K562 (cell line): ENCODE data around the gene IL1RAPL2. TPM values are rescaled to one million over a fixed set of nuclear protein-coding genes. Genes with fewer than 3 reads are reported as not detected.

ENCODE experiments used
- ATAC-seq: fragments of 200-7000 bp; cut with Tn5 transposase; 3 replicates; pipeline ENCODE4 v1.9.1; 2020; ENCODE audit warnings: moderate library complexity
- BruUV-seq: library from RNA; stranded (reverse); fragments of 400-500 nt; replicated peaks from 2 replicates; lab custom pipeline; 2021; lab: Mats Ljungman, UMichigan
- CTCF ChIA-PET: fragments of 300-600 bp; formaldehyde crosslinking; extraction: SDS; loops from one replicate; lab custom pipeline; 2021; ENCODE audit warnings: low intra/inter-chr PET ratio; lab: Yijun Ruan, JAX
- POLR2A ChIA-PET: fragments of 300-600, 350-650 bp; sonication (Branson Sonifier 250); formaldehyde crosslinking; extraction: SDS; loops from one replicate; lab custom pipeline; 2021; ENCODE audit warnings: antibody characterized with exemption, inconsistent platforms; lab: Yijun Ruan, JAX
- DNase-seq, 4 experiments: peaks; one replicate each; pipeline versions ENCODE4 v3.0.0 to v3.0.0-alpha.2; 2011 to 2018; ENCODE audit warnings: low spot score in 3 of 4, mixed read lengths in 3 of 4; ENCODE audit errors: extremely low read depth in 1 of 4
- FAIRE-seq: peaks from 2 replicates; lab custom pipeline; 2011; peaks lifted over from hg19 to GRCh38; lab: Jason Lieb, UNC
- H2AFZ ChIP-seq: 2 replicates; pipeline ENCODE4 v1.6.0; 2011; ENCODE audit warnings: low read depth, low read length, control low read depth, inconsistent platforms
- H3K27ac ChIP-seq: fragments of 200-600 bp; 3 replicates; pipeline ENCODE4 v1.8.0; 2011; ENCODE audit warnings: low read depth, mild to moderate bottlenecking, control low read depth, inconsistent platforms, low read length, moderate library complexity, mixed read lengths; ENCODE audit errors: extremely low read depth
- H3K27me3 ChIP-seq, 2 experiments: fragments of 300-600 bp in 1 of 2; 2 replicates in 1 of 2; 3 replicates in 1 of 2; pipeline versions ENCODE4 v1.6.0 to v1.8.0; 2011; ENCODE audit warnings: inconsistent platforms in 2 of 2, low read length in 2 of 2, mild to moderate bottlenecking in 1 of 2, mixed read lengths in 1 of 2, moderate library complexity in 1 of 2; ENCODE audit not compliant: control insufficient read depth in 2 of 2, insufficient read depth in 2 of 2
- H3K36me3 ChIP-seq: fragments of 300-600 bp; 3 replicates; pipeline ENCODE4 v1.8.0; 2011; ENCODE audit warnings: mild to moderate bottlenecking, low read length, inconsistent platforms; ENCODE audit not compliant: control insufficient read depth, insufficient read depth
- H3K4me1 ChIP-seq, 2 experiments: fragments of 200-600 bp in 1 of 2; replicated peaks in 1 of 2; 2 replicates in 1 of 2; 3 replicates in 1 of 2; pipeline versions ENCODE4 v1.5.1 to v1.8.0; 2011; ENCODE audit warnings: inconsistent platforms in 2 of 2, low read length in 2 of 2, mild to moderate bottlenecking in 1 of 2, mixed read lengths in 1 of 2, moderate library complexity in 1 of 2; ENCODE audit not compliant: control insufficient read depth in 2 of 2, insufficient read depth in 2 of 2
- H3K4me2 ChIP-seq: 2 replicates; pipeline ENCODE4 v1.6.1; 2011; ENCODE audit warnings: low read length, control low read depth, inconsistent platforms, mixed read lengths; ENCODE audit not compliant: insufficient read depth
- H3K4me3 ChIP-seq: fragments of 200-600 bp; sonication (generic), shearing (Covaris generic); 2 replicates; pipeline ENCODE4 v1.5.1; 2016; ENCODE audit warnings: control low read depth, inconsistent platforms
- H3K79me2 ChIP-seq: fragments of 200-600 bp; 3 replicates; pipeline ENCODE4 v1.8.0; 2011; ENCODE audit warnings: low read length, inconsistent platforms; ENCODE audit not compliant: control insufficient read depth, insufficient read depth
- H3K9ac ChIP-seq, 2 experiments: 2 replicates each; pipeline versions ENCODE4 v1.6.0 to v1.6.1; 2011; ENCODE audit warnings: low read depth in 2 of 2, low read length in 2 of 2, control low read depth in 1 of 2, inconsistent platforms in 1 of 2, mild to moderate bottlenecking in 1 of 2, mixed read lengths in 1 of 2; ENCODE audit not compliant: insufficient read depth in 1 of 2
- H3K9me1 ChIP-seq: one replicate; pipeline ENCODE4 v1.6.0; 2011; ENCODE audit warnings: inconsistent platforms, mild to moderate bottlenecking, low read length, moderate library complexity; ENCODE audit not compliant: control insufficient read depth, insufficient read depth
- H3K9me3 ChIP-seq: replicated peaks from 2 replicates; pipeline ENCODE4 v1.5.1; 2011; ENCODE audit warnings: low read depth, low read length, inconsistent platforms; ENCODE audit not compliant: control insufficient read depth, insufficient read depth
- H4K20me1 ChIP-seq: replicated peaks from 2 replicates; pipeline ENCODE4 v1.6.1; 2011; ENCODE audit warnings: low read length, inconsistent platforms, mixed read lengths; ENCODE audit not compliant: control insufficient read depth, insufficient read depth
- ASH1L ChIP-seq: fragments of 450-650 bp; IDR thresholded peaks from 2 replicates; pipeline ENCODE4 v1.6.1; 2018; ENCODE audit warnings: borderline replicate concordance, mild to moderate bottlenecking, low read depth; ENCODE audit not compliant: partially characterized antibody
- CBX1 ChIP-seq: sonication (generic); IDR thresholded peaks from 2 replicates; pipeline ENCODE4 v1.6.1; 2016; ENCODE audit warnings: antibody characterized with exemption, low read depth, mild to moderate bottlenecking
- CBX5 ChIP-seq: IDR thresholded peaks from 2 replicates; pipeline ENCODE4 v1.6.1; 2014; ENCODE audit warnings: low read depth, borderline replicate concordance
- GABPB1 ChIP-seq: sonication (generic); formaldehyde crosslinking; IDR thresholded peaks from 2 replicates; pipeline ENCODE4 v1.8.0; 2022; ENCODE audit warnings: mild to moderate bottlenecking, missing genetic modification reagents
- HNRNPL ChIP-seq: fragments of 200-400 bp; formaldehyde crosslinking; IDR thresholded peaks from 2 replicates; pipeline ENCODE4 v1.6.1; 2017; ENCODE audit warnings: low read depth, mild to moderate bottlenecking, low read length
- HNRNPLL ChIP-seq: fragments of 200-400 bp; formaldehyde crosslinking; IDR thresholded peaks from 2 replicates; pipeline ENCODE4 v1.6.1; 2017; ENCODE audit warnings: low read length, low read depth, mild to moderate bottlenecking; ENCODE audit not compliant: poor library complexity, severe bottlenecking
- JUND ChIP-seq, 2 experiments: IDR thresholded peaks; 2 replicates in 1 of 2; 3 replicates in 1 of 2; pipeline ENCODE4 v1.6.1; 2011; ENCODE audit warnings: borderline replicate concordance in 2 of 2, low read depth in 2 of 2, low read length in 2 of 2, improper control_type of control experiment in 1 of 2, missing biosample characterization in 1 of 2, missing genetic modification characterization in 1 of 2, missing genetic modification reagents in 1 of 2
- KAT7 ChIP-seq: sonication (generic); formaldehyde crosslinking; IDR thresholded peaks from 2 replicates; pipeline ENCODE4 v1.8.0; 2022; ENCODE audit warnings: missing genetic modification reagents, mild to moderate bottlenecking, borderline replicate concordance
- KHSRP ChIP-seq: fragments of 450-650 bp; IDR thresholded peaks from 2 replicates; pipeline ENCODE4 v1.6.1; 2017
- KLF10 ChIP-seq: fragments of 250-450 bp; sonication (Bioruptor Pico); IDR thresholded peaks from 2 replicates; pipeline ENCODE4 v1.6.1; 2021; ENCODE audit warnings: matching md5 sums
- MCM5 ChIP-seq: fragments of 450-650 bp; IDR thresholded peaks from 2 replicates; pipeline ENCODE4 v1.6.1; 2016; ENCODE audit warnings: low read depth
- MEF2A ChIP-seq: IDR thresholded peaks from 2 replicates; pipeline ENCODE4 v1.6.1; 2011; ENCODE audit warnings: low read depth, mild to moderate bottlenecking, low read length, moderate library complexity; ENCODE audit not compliant: control insufficient read depth
- MTA3 ChIP-seq: fragments of 450-650 bp; formaldehyde crosslinking; IDR thresholded peaks from 2 replicates; pipeline ENCODE4 v1.6.1; 2017; ENCODE audit warnings: mild to moderate bottlenecking, borderline replicate concordance
- POLR3G ChIP-seq: IDR thresholded peaks from 2 replicates; pipeline ENCODE4 v1.6.1; 2011; ENCODE audit not compliant: insufficient read length, insufficient replicate concordance; ENCODE audit errors: extremely low read depth
- RBM17 ChIP-seq: fragments of 200-400 bp; formaldehyde crosslinking; IDR thresholded peaks from 2 replicates; pipeline ENCODE4 v1.6.1; 2017; ENCODE audit warnings: low read depth, mild to moderate bottlenecking, low read length, borderline replicate concordance
- RFX1 ChIP-seq: fragments of 450-650 bp; IDR thresholded peaks from 2 replicates; pipeline ENCODE4 v1.6.1; 2016; ENCODE audit warnings: mild to moderate bottlenecking, moderate library complexity
- SAP30 ChIP-seq: fragments of 200-600 bp; sonication (generic); IDR thresholded peaks from 2 replicates; pipeline ENCODE4 v1.6.1; 2012; ENCODE audit warnings: borderline replicate concordance, low read depth, mild to moderate bottlenecking, moderate library complexity, low read length, control low read depth, inconsistent platforms; ENCODE audit not compliant: insufficient read depth, poor library complexity, severe bottlenecking
- SMARCC2 ChIP-seq: fragments of 450-650 bp; IDR thresholded peaks from 2 replicates; pipeline ENCODE4 v1.6.1; 2017; ENCODE audit warnings: antibody characterized with exemption, moderate library complexity, mild to moderate bottlenecking, low read depth
- SP1 ChIP-seq: sonication (generic); formaldehyde crosslinking; IDR thresholded peaks from 2 replicates; pipeline ENCODE4 v1.8.1; 2022; ENCODE audit warnings: mild to moderate bottlenecking, missing genetic modification reagents
- SRSF3 ChIP-seq: fragments of 200-400 bp; formaldehyde crosslinking; IDR thresholded peaks from 2 replicates; pipeline ENCODE4 v1.6.1; 2016; ENCODE audit warnings: mild to moderate bottlenecking, low read length, moderate library complexity; ENCODE audit not compliant: insufficient read depth
- WHSC1 ChIP-seq: IDR thresholded peaks from one replicate; pipeline ENCODE4 v1.6.1; 2012; ENCODE audit warnings: low read length, control low read depth, inconsistent platforms
- ZNF232 ChIP-seq: sonication (generic); formaldehyde crosslinking; IDR thresholded peaks from 2 replicates; pipeline ENCODE4 v1.8.0; 2022; ENCODE audit warnings: mild to moderate bottlenecking, missing genetic modification reagents
- WGBS: fragments of 100-300 bp; shearing (Covaris generic); methylation state at CpG from one replicate; pipeline ENCODE4 v1.1.6; 2016; ENCODE audit warnings: low coverage, mixed read lengths; ENCODE audit not compliant: insufficient coverage; ENCODE audit errors: missing lambda C conversion rate; 5-methylcytosine and 5-hydroxymethylcytosine counted together
- in situ Hi-C: fragments of 300-500 bp; cut with MboI; formaldehyde crosslinking; loops from 4 replicates; pipeline ENCODE4 v1.15.0; 2018; ENCODE audit warnings: inconsistent platforms, mixed read lengths
- intact Hi-C: fragments of 100-400 bp; cut with micrococcal nuclease; formaldehyde crosslinking; loops from 2 replicates; pipeline ENCODE4 v1.14.2; 2022
- polyA plus RNA-seq, 8 experiments: library from polyadenylated mRNA; depleted of rRNA in 4 of 8; stranded (reverse) in 5 of 8; unstranded in 3 of 8; fragments of >200 nt; fragmentation: Nextera tagmentation in 2 of 8; fragmentation: Illumina TruSeq in 1 of 8; extraction: Ambion mirVana in 2 of 8; extraction: Trizol in 1 of 8; gene quantifications; 2 replicates each; pipeline versions ENCODE4 v1.2.1 to v1.2.3, GENCODE V29; 2011 to 2014; ENCODE audit warnings: inconsistent platforms in 1 of 8, missing spikeins in 1 of 8
- total RNA-seq, 7 experiments: library from RNA; depleted of rRNA in 6 of 7; stranded (reverse); fragments of >200 nt in 6 of 7; fragmentation: Illumina TruSeq in 2 of 7; extraction: Trizol in 2 of 7; gene quantifications; 2 replicates each; pipeline versions ENCODE4 v1.2.1 to v1.2.3, GENCODE V29; 2011 to 2021; ENCODE audit warnings: low replicate concordance in 1 of 7

Gene IL1RAPL2
- total and polyA plus RNA-seq, 9 of the 15 experiments (the other 6 are each of a cell fraction or from before 2014, with no cell fraction given) = not detected

GRCh38 chrX:104659005-104659744 is 93.2 kb downstream of the IL1RAPL2 start (continued):
- TF ChIP-seq MTA3 (no peak), MEF2A (no peak), JUND (IDR thresholded peaks at IDR 0.05; ENCODE audit: borderline replicate concordance, low read depth, low read length) (no peak), JUND (tag; IDR thresholded peaks at IDR 0.05; ENCODE audit: borderline replicate concordance, low read depth, low read length) (no peak), SMARCC2 (no peak), ASH1L (no peak), CBX5 (no peak), CBX1 (no peak), RBM17 (no peak)
- TF ChIP-seq, all 486 proteins: peak for 0

- Histone ChIP-seq H4K20me1 (no peaks in the 10 kb centered on the region), H3K9ac (no peak overlapping the region), H3K79me2 (no peaks in the 10 kb centered on the region), H3K9me1 (no peaks in the 10 kb centered on the region), H3K4me2 (no peak overlapping the region), H3K27me3 (no peaks in the 10 kb centered on the region), H3K4me1 (no peaks in the 10 kb centered on the region), H2AFZ (no peak overlapping the region), H3K27ac (no peak overlapping the region), H3K9me3 (no peaks in the 10 kb centered on the region), H3K36me3 (no peaks in the 10 kb centered on the region), H3K4me3 (no peak overlapping the region)
- WGBS = 0% methylated on average over 3 of the region's 3 CpGs
- intact Hi-C loops = no loop called here
- in situ Hi-C loops = no loop called here
- FAIRE-seq (no peak), DNase-seq (no peak), ATAC-seq (no peak)
- ChIA-PET CTCF (no interaction called here), POLR2A (no interaction called here)
- BruUV-seq = no TSS peak
- TF ChIP-seq POLR3G (no peak), KHSRP (no peak), KAT7 (CRISPR knock-in tag) (no peak), ZNF232 (no peak), WHSC1 (no peak), SAP30 (no peak), RFX1 (no peak), SP1 (CRISPR knock-in tag) (no peak), KLF10 (CRISPR knock-in tag) (no peak), HNRNPL (no peak), GABPB1 (CRISPR knock-in tag) (no peak), MCM5 (no peak), HNRNPLL (no peak), SRSF3 (no peak)
Measured at GRCh38 chrX:104660092-104660491, 94.1 kb downstream of the IL1RAPL2 start.
